Occipital lobe (tissue), 2 donors: ENCODE data around the gene SLC25A25. TPM values are rescaled to one million over a fixed set of nuclear protein-coding genes. Genes with fewer than 3 reads are reported as not detected.
"Not testable (repeated sequence)": the region's sequence is repeated elsewhere in the genome, so short reads cannot be mapped to it uniquely, and the experiment has no call there.

Source experiments
- DNase-seq: peaks from one replicate; lab custom pipeline; 2025; lab: John Stamatoyannopoulos, UW
- total RNA-seq: library from RNA; depleted of rRNA; stranded (reverse); fragments of >200 nt; gene quantifications from one replicate; pipeline ENCODE4 v1.2.3, GENCODE V29; 2014

Gene SLC25A25
- total RNA-seq, 1 donor from 2014 or later = 36.0 TPM

- no peak for DNase-seq
Measured at GRCh38 chr9:128123451-128124080, 55.5 kb downstream of the SLC25A25 start.

GRCh38 chr9:128124451-128124850, 56.4 kb downstream of the SLC25A25 start:
- no peak for DNase-seq

- DNase-seq = peak; percentile 36
Measured at GRCh38 chr9:128124873-128125579, 57.0 kb downstream of the SLC25A25 start.

DNA sequence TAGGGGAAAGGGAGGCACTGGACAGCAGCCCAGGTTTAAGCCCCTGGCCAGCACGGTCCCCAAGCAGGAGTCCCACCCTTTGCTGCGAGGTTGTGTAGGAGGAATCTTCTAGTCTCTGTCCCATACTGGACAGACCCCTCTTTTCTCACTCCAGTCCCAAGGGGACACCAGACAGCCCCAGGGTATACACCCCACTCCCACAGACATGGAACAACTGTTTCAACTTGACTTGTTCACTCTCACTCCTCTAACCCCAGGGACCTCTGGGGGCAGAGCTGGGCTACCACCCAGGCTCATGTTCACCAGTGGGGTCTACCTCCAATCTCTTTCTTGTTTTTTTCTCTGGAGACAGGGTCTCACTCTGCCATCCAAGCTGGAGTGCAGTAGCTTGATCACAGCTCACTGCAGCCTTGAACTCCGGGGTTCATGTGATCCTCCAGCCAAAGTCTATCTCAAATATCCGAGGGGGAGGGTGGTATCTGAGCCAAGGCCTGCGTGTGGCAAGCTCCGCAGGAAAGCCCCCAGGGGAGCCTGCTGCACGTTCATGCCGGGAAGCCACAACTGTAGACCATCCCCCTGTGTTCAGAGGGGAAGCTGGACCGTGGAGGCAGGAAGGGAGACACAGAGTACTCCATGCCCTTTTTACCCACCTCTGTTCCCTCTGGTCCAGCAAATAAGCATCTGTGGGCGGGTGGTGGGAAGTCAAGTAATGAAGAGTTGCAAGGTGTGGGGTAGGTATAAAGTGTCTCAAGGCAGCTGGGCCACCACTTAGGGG, 57.7 kb downstream of the SLC25A25 start:
- DNase-seq = no peak

DNA sequence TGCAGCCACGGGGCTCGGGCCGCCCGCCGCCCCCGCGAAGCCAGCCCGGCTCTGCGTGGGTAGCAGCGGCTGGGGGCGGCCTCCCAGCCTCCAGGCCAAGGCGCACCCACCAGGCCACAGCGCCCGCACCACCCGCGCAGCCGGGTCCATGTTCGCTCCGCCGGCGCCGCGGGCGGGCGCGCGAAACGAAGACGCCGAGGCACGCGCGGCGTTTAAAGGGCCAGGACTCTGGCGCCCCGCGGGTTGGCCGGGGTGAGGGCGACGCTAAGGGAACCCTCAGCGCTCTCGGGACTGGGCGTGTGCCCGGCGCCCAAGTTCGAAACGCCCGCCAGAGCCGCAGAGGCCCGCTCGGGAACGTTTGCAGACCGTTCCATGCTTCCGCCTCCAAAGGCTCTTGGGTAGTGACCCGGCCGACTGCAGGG, 59.5 kb downstream of the SLC25A25 start, which contains the start of gene PTGES2:
Gene PTGES2, minus strand, starts transcription at position 162 of the 422 bp plus-strand sequence. Its CDS starts 12 bp downstream, at position 150.
- DNase-seq = peak; percentile 75

DNA sequence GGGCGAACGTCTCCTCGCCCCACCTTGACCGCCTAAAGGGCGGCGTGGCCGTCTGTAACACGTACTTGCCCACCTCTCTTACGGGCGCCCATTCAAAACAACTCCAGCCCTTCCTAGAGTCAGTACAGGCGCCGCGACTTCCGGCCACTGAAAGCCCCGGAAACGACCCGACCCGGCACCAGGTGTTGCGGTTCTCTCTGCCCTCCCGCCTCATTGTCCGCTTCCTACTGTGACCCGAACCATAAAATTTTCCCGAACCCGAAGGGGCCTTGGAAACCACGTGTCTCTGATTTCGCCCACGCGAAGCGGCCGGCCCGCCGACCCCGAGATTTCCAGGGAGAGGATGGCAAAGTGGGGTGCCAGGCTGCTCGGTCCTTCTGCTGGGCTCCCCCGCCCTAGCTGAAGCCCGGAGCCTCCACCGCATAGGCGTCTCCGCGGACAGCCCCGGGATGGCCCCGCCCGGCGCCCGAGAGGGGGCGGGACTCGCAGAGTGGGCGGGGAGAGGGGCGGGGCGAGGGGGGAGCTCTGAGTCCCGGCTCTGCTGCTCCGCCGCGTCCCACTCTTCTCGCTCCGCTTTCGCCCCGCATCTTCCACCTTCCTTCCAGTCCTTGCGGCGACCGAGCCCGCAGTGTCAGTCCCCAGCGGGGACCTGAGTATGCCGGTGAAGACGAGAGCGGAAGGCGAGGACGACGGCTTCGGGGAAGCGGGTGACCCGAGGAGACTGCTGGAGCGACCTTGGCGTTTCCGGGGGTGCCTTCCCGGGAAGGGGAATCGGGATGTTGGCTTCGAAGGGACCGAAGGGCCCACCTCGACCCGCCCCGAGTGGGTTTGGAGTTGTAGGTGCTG, 60.2 kb downstream of the SLC25A25 start:
- peak; percentile 85 for DNase-seq

- DNase-seq = no peak
Measured at GRCh38 chr9:128128836-128129590, 61.0 kb downstream of the SLC25A25 start.

DNA sequence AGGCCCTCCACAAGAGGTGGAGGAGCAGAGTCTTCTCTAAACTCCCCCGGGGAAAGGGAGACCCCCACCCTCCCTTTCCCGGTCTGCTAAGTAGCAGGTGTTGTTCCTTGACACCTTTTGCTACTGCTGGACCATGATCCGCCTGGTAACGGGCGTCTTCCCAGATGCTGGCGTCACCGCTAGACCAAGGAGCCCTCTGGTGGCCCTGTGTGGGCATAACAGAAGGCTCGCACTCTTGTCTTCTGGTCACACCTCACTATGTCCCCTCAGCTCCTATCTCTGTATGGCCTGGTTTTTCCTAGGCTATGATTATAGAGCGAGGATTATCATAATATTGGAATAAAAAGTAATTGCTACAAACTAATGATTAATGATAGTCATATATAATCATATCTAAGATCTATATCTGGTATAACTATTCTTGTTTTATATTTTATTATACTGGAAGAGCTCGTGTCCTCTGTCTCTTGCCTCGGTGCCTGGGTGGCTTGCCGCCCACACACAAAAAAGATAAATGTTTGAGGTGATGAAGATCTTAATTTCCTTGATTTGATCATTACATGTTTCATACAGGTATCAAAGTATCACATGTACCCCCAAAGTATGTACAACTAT, 62.1 kb downstream of the SLC25A25 start:
- DNase-seq = not testable (repeated sequence)

DNA sequence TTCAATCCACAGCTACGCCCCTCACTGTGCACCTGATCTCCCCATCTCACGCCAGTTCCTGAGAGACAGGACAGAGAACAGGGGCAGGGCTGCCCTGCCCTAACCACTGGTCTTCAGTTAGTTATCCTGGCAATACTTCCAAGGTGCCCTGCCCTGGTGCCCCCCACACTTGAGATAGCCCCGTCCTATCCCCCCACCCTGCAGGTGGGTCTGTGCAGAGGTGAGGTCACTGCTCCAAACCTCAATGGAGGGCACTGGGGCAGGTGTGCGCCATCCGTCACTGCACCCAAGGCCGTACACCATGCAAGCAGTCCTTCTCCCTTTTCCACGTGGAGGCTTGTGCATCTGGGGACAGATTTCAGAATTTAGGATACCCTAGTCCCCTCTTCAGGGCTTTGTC, 62.6 kb downstream of the SLC25A25 start:
- not testable (repeated sequence) for DNase-seq

- DNase-seq = not testable (repeated sequence)
Measured at GRCh38 chr9:128131346-128131745, 63.3 kb downstream of the SLC25A25 start.

GRCh38 chr9:128132139-128132538, 64.1 kb downstream of the SLC25A25 start:
- not testable (repeated sequence) for DNase-seq

DNA sequence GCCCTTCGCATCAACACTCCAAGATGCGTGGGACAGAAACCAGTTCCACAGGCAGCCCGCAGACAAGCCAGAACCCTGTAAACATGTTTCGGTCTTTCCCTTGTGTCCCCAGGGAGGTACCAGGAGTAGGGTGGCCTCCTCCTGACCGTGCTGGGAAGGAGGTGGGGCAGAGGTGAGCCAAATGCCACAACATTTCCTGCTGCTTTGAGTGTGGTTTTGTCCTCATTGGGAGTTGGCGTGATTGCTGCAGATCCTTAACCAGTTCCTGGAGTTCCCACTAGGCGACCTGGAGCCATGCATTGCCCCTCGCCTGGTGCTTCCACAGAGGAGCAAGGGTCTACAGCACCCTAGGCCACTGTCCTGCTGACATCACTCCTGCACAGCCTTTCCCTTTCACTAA, 67.5 kb downstream of the SLC25A25 start:
- not testable (repeated sequence) for DNase-seq

DNA sequence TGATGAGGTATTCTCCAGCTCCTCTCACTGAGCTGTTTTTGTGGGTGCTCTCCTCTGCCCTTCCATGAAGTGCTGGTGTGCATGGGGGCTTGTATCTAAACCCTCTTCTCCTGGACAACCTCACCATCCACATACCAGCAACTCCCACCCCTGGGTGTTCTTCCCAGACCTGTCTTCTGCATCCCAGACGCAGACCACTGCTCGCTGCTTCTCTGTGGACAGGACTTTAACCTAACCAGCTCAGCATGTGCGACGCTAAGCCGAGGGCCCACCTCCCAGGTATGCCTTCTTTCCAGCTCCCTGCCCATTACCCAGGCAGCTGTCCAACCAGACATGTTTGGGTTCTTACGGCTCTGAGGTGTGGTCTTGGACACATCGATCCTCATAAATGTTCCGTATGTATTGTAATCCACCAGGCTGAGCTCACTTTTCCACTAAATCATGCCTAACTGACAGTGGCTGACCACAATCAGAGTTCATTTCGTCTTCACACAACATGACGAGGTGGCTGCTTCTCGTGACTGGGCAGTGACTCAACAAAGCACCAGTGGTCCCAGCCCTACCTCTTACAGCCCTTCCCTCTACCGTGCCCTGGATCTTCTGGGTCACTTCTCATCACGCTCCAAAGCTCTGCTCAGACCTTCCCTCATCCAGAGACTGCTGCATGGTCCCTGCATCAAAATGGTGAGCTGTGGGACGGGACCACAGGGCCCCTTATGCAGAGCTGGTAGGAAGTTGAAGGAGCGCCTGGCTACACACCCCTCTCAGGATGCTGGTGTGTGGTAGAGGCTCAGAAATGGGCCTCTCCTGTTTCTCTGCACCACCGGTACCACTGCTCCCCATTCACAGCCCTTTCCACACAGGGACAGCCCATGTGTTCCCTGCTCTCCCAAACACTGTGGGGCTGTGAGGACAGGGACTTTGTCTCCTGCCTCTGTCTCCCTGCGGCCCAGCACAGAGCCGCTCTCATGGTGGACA, 69.1 kb downstream of the SLC25A25 start:
- DNase-seq = no peak

DNA sequence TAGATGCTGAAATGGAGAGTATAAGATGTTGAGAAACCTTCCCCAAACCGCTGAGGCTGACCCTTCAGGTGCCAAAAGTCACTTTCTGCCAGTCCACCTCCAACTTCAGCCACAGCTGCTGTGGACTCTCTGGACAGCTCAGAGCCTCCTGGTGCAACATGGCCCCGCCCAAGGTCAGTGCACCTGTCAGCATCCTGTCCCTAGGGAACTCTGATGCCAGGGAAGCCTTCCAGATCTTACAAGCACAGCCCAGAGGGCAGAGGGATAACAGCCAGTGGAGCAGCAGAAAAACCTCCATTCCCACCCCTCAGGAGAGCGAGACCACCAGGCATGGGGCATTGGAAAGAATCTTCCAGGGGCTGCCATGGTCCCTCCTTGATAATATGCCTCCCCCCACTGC, 70.0 kb downstream of the SLC25A25 start:
- no peak for DNase-seq

- no peak for DNase-seq
Measured at GRCh38 chr9:128139621-128140020, 71.6 kb downstream of the SLC25A25 start.

DNA sequence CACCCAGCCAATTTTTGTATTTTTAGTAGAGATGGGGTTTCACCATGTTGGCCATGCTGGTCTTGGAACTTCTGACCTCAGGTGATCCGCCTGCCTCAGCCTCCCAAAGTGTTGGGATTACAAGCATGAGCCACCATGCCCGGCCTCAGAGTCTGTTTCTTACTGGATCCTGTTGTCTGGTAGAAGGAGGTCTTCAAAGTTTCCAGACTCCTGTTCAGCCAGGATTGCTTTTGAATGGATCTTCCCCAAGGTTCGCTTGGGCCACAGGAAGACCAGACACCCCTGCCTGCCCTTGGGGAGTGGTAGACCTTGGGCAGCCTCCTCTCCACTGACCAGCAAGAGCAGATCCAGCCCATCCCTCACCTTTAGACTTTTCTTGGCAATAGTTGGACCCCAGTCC, 73.6 kb downstream of the SLC25A25 start:
- DNase-seq = no peak

GRCh38 chr9:128142061-128142460, 74.0 kb downstream of the SLC25A25 start:
- DNase-seq = no peak

DNA sequence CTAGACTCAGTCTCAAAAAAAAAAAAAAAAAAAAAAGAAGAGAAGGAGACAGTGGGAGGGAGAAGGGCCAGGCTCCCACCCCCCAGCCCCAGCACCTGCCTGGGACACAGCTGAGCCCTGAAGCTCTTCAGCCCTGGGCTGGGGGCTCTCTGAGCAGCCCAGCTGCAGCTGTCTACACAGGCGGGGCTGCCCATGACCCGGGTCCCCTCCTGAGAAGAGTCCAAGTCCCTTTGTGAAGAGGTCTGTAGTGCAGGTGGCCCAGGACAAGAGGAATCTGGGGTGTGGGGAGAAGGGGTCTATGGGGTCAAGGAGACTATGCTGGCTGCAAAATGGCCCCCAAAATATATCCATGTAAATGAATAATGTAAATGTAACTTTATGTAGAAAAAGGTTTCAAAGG, 74.6 kb downstream of the SLC25A25 start:
- DNase-seq = no peak
